ENCODE data around the gene TRAK1. TPM values are rescaled to one million over a fixed set of nuclear protein-coding genes. Genes with fewer than 3 reads are reported as not detected.

The TRAK1 gene
- total RNA-seq, 1 experiment from 2014 or later = 41.0 TPM

- H3K4me1 Mint-ChIP-seq = peaks cover under 1% of the 10 kb centered on the region; the same call in 1 of the 2 replicates
- H3K9me3 Mint-ChIP-seq = no peaks in the 10 kb centered on the region
- peak overlapping the region; percentile 50; the same call in 1 of the 2 replicates for H3K27ac Mint-ChIP-seq
- TF ChIP-seq AFF4 (CRISPR knock-in tag; IDR thresholded peaks at IDR 0.05; ENCODE audit: borderline replicate concordance) = no peak
- no peak for TF ChIP-seq USF2 (CRISPR knock-in tag; IDR thresholded peaks at IDR 0.05)
- TF ChIP-seq ZNF425 (CRISPR knock-in tag; conservative IDR thresholded peaks at IDR 0.05) = no peak
- no peak for TF ChIP-seq FOXJ3 (CRISPR knock-in tag; IDR thresholded peaks at IDR 0.05; ENCODE audit: borderline replicate concordance)
- TF ChIP-seq EMX1 (CRISPR knock-in tag; IDR thresholded peaks at IDR 0.05) = no peak
- TF ChIP-seq CTCF (IDR thresholded peaks at IDR 0.05) = no peak
- TF ChIP-seq ZNF138 (CRISPR knock-in tag; conservative IDR thresholded peaks at IDR 0.05) = no peak
- TF ChIP-seq IRF2 (CRISPR knock-in tag; IDR thresholded peaks at IDR 0.05; ENCODE audit: borderline replicate concordance, low read depth) = no peak
- no peak for TF ChIP-seq ATF1 (CRISPR knock-in tag; IDR thresholded peaks at IDR 0.05)
- no peak for TF ChIP-seq ZBTB21 (CRISPR knock-in tag; IDR thresholded peaks at IDR 0.05; ENCODE audit: borderline replicate concordance)
- no peak for TF ChIP-seq TEAD1 (CRISPR knock-in tag; IDR thresholded peaks at IDR 0.05)
- TF ChIP-seq ATF6 (CRISPR knock-in tag; IDR thresholded peaks at IDR 0.05) = no peak
- no peaks in the 10 kb centered on the region for H3K27me3 Mint-ChIP-seq (ENCODE audit: low read depth)
- ChIA-PET CTCF (interaction anchor here (0.6 to 2.0 kb wide), 3 partner anchors 15 to 56 kb away, joined by 3 to 9 read pairs (median 5); no protein-coding TSS in a partner anchor), POLR2A (no interaction called here)
- ATAC-seq (no peak), DNase-seq (ENCODE audit: low spot score) (no peak)
- H3K36me3 Mint-ChIP-seq = no peaks in the 10 kb centered on the region
- no peak overlapping the region for H3K4me3 Mint-ChIP-seq
Observed at GRCh38 chr3:42134867-42135464, 43.8 kb downstream of the TRAK1 start.
